ENCODE data around the gene ARSB.
A peak's percentile ranks its signal among the peaks of the same experiment; 100 is the strongest.
"Not testable (repeated sequence)": the region's sequence is repeated elsewhere in the genome, so short reads cannot be mapped to it uniquely, and the experiment has no call there.

The ARSB gene

GRCh38 chr5:78851891-78852290 lies 133.2 kb downstream of the ARSB start:
- H3K27me3 ChIP-seq (ENCODE audit: control insufficient read depth in 1 of 2, insufficient read depth in 2 of 2, low read length in 2 of 2); H3K9ac ChIP-seq (ENCODE audit: low read length); H3K9me3 ChIP-seq (ENCODE audit: low read length); H3K4me3 ChIP-seq (ENCODE audit: low read depth in 1 of 2, low read length in 2 of 2); H3K27ac ChIP-seq (ENCODE audit: low read depth, low read length); H3K4me1 ChIP-seq (ENCODE audit: insufficient read depth, low read length); H3K36me3 ChIP-seq (ENCODE audit: insufficient read depth, low read length): not testable (repeated sequence)

GRCh38 chr5:78845470-78845869 lies 139.6 kb downstream of the ARSB start:
- Histone ChIP-seq H3K4me1 (ENCODE audit: insufficient read depth, low read length) (no peaks in the 10 kb centered on the region), H3K9ac (ENCODE audit: low read length) (no peak overlapping the region), H3K9me3 (ENCODE audit: low read length) (no peaks in the 10 kb centered on the region), H3K27ac (ENCODE audit: low read depth, low read length) (no peak overlapping the region), H3K36me3 (ENCODE audit: insufficient read depth, low read length) (no peaks in the 10 kb centered on the region), H3K27me3 (ENCODE audit: control insufficient read depth in 1 of 2, insufficient read depth in 2 of 2, low read length in 2 of 2) (no peaks in the 10 kb centered on the region), H3K4me3 (ENCODE audit: low read depth in 1 of 2, low read length in 2 of 2) (no peak overlapping the region)

GRCh38 chr5:78843436-78843835 lies 141.7 kb downstream of the ARSB start:
- no peaks in the 10 kb centered on the region for H3K9me3 ChIP-seq (ENCODE audit: low read length)
- no peaks in the 10 kb centered on the region for H3K27me3 ChIP-seq (ENCODE audit: control insufficient read depth in 1 of 2, insufficient read depth in 2 of 2, low read length in 2 of 2)
- H3K9ac ChIP-seq (ENCODE audit: low read length): no peak overlapping the region
- no peaks in the 10 kb centered on the region for H3K36me3 ChIP-seq (ENCODE audit: insufficient read depth, low read length)
- no peak overlapping the region for H3K4me3 ChIP-seq (ENCODE audit: low read depth in 1 of 2, low read length in 2 of 2)
- no peaks in the 10 kb centered on the region for H3K4me1 ChIP-seq (ENCODE audit: insufficient read depth, low read length)
- H3K27ac ChIP-seq (ENCODE audit: low read depth, low read length): no peak overlapping the region

- Histone ChIP-seq H3K36me3 (ENCODE audit: insufficient read depth, low read length) (no peaks in the 10 kb centered on the region), H3K4me1 (ENCODE audit: insufficient read depth, low read length) (no peaks in the 10 kb centered on the region), H3K4me3 (ENCODE audit: low read depth in 1 of 2, low read length in 2 of 2) (no peak overlapping the region), H3K9me3 (ENCODE audit: low read length) (no peaks in the 10 kb centered on the region), H3K27me3 (ENCODE audit: control insufficient read depth in 1 of 2, insufficient read depth in 2 of 2, low read length in 2 of 2) (no peaks in the 10 kb centered on the region), H3K9ac (ENCODE audit: low read length) (no peak overlapping the region), H3K27ac (ENCODE audit: low read depth, low read length) (no peak overlapping the region)
Observed at GRCh38 chr5:78841767-78842166, 143.3 kb downstream of the ARSB start.

- H3K36me3 ChIP-seq (ENCODE audit: insufficient read depth, low read length): no peaks in the 10 kb centered on the region
- H3K4me3 ChIP-seq (ENCODE audit: low read depth in 1 of 2, low read length in 2 of 2): no peak overlapping the region
- no peak overlapping the region for H3K9ac ChIP-seq (ENCODE audit: low read length)
- H3K4me1 ChIP-seq (ENCODE audit: insufficient read depth, low read length): no peaks in the 10 kb centered on the region
- H3K27me3 ChIP-seq (ENCODE audit: control insufficient read depth in 1 of 2, insufficient read depth in 2 of 2, low read length in 2 of 2): no peaks in the 10 kb centered on the region
- H3K9me3 ChIP-seq (ENCODE audit: low read length): no peaks in the 10 kb centered on the region
- H3K27ac ChIP-seq (ENCODE audit: low read depth, low read length): no peak overlapping the region
Observed at GRCh38 chr5:78838753-78839152, 146.4 kb downstream of the ARSB start.

- H3K4me1 ChIP-seq (ENCODE audit: insufficient read depth, low read length): no peaks in the 10 kb centered on the region
- no peaks in the 10 kb centered on the region for H3K9me3 ChIP-seq (ENCODE audit: low read length)
- no peak overlapping the region for H3K27ac ChIP-seq (ENCODE audit: low read depth, low read length)
- H3K4me3 ChIP-seq (ENCODE audit: low read depth in 1 of 2, low read length in 2 of 2): no peak overlapping the region
- H3K9ac ChIP-seq (ENCODE audit: low read length): no peak overlapping the region
- no peaks in the 10 kb centered on the region for H3K36me3 ChIP-seq (ENCODE audit: insufficient read depth, low read length)
- H3K27me3 ChIP-seq (ENCODE audit: control insufficient read depth in 1 of 2, insufficient read depth in 2 of 2, low read length in 2 of 2): no peaks in the 10 kb centered on the region
Observed at GRCh38 chr5:78837836-78838235, 147.3 kb downstream of the ARSB start.

GRCh38 chr5:78835176-78835575 lies 149.9 kb downstream of the ARSB start:
- H3K4me3 ChIP-seq (ENCODE audit: low read depth in 1 of 2, low read length in 2 of 2): no peak overlapping the region
- H3K9ac ChIP-seq (ENCODE audit: low read length): no peak overlapping the region
- peaks cover 10% of the 10 kb centered on the region for H3K4me1 ChIP-seq (ENCODE audit: insufficient read depth, low read length)
- H3K36me3 ChIP-seq (ENCODE audit: insufficient read depth, low read length): no peaks in the 10 kb centered on the region
- no peaks in the 10 kb centered on the region for H3K27me3 ChIP-seq (ENCODE audit: control insufficient read depth in 1 of 2, insufficient read depth in 2 of 2, low read length in 2 of 2)
- H3K27ac ChIP-seq (ENCODE audit: low read depth, low read length): no peak overlapping the region
- H3K9me3 ChIP-seq (ENCODE audit: low read length): no peaks in the 10 kb centered on the region

GRCh38 chr5:78833284-78833683 lies 151.8 kb downstream of the ARSB start:
- no peak overlapping the region for H3K27ac ChIP-seq (ENCODE audit: low read depth, low read length)
- H3K4me1 ChIP-seq (ENCODE audit: insufficient read depth, low read length): peaks cover 16% of the 10 kb centered on the region

GRCh38 chr5:78830528-78831046 lies 154.5 kb downstream of the ARSB start:
- H3K27me3 ChIP-seq (ENCODE audit: control insufficient read depth in 1 of 2, insufficient read depth in 2 of 2, low read length in 2 of 2): no peaks in the 10 kb centered on the region
- H3K9ac ChIP-seq (ENCODE audit: low read length): no peak overlapping the region
- peaks cover 16% of the 10 kb centered on the region for H3K4me1 ChIP-seq (ENCODE audit: insufficient read depth, low read length)
- peak overlapping the region; percentile 57 for H3K27ac ChIP-seq (ENCODE audit: low read depth, low read length)
- no peak overlapping the region for H3K4me3 ChIP-seq (ENCODE audit: low read depth in 1 of 2, low read length in 2 of 2)
- no peaks in the 10 kb centered on the region for H3K36me3 ChIP-seq (ENCODE audit: insufficient read depth, low read length)
- no peaks in the 10 kb centered on the region for H3K9me3 ChIP-seq (ENCODE audit: low read length)

More at GRCh38 chr5:78833284-78833683, 151.8 kb downstream of the ARSB start:
- Histone ChIP-seq H3K4me3 (ENCODE audit: low read depth in 1 of 2, low read length in 2 of 2) (no peak overlapping the region), H3K27me3 (ENCODE audit: control insufficient read depth in 1 of 2, insufficient read depth in 2 of 2, low read length in 2 of 2) (no peaks in the 10 kb centered on the region), H3K36me3 (ENCODE audit: insufficient read depth, low read length) (no peaks in the 10 kb centered on the region), H3K9ac (ENCODE audit: low read length) (no peak overlapping the region), H3K9me3 (ENCODE audit: low read length) (no peaks in the 10 kb centered on the region)

GRCh38 chr5:78829811-78830527 lies 155.1 kb downstream of the ARSB start:
- no peaks in the 10 kb centered on the region for H3K9me3 ChIP-seq (ENCODE audit: low read length)
- peak overlapping the region; percentile 57 for H3K27ac ChIP-seq (ENCODE audit: low read depth, low read length)
- H3K4me3 ChIP-seq (ENCODE audit: low read depth in 1 of 2, low read length in 2 of 2): no peak overlapping the region
- H3K9ac ChIP-seq (ENCODE audit: low read length): no peak overlapping the region
- peaks cover 19% of the 10 kb centered on the region for H3K4me1 ChIP-seq (ENCODE audit: insufficient read depth, low read length)
- no peaks in the 10 kb centered on the region for H3K36me3 ChIP-seq (ENCODE audit: insufficient read depth, low read length)
- H3K27me3 ChIP-seq (ENCODE audit: control insufficient read depth in 1 of 2, insufficient read depth in 2 of 2, low read length in 2 of 2): no peaks in the 10 kb centered on the region

- Histone ChIP-seq H3K36me3 (ENCODE audit: insufficient read depth, low read length) (no peaks in the 10 kb centered on the region), H3K27me3 (ENCODE audit: control insufficient read depth in 1 of 2, insufficient read depth in 2 of 2, low read length in 2 of 2) (no peaks in the 10 kb centered on the region), H3K27ac (ENCODE audit: low read depth, low read length) (no peak overlapping the region), H3K9ac (ENCODE audit: low read length) (no peak overlapping the region), H3K9me3 (ENCODE audit: low read length) (no peaks in the 10 kb centered on the region), H3K4me1 (ENCODE audit: insufficient read depth, low read length) (peaks cover 26% of the 10 kb centered on the region), H3K4me3 (ENCODE audit: low read depth in 1 of 2, low read length in 2 of 2) (no peak overlapping the region)
Observed at GRCh38 chr5:78827725-78828124, 157.4 kb downstream of the ARSB start.

GRCh38 chr5:78824831-78825281 lies 160.3 kb downstream of the ARSB start:
- Histone ChIP-seq H3K27ac (ENCODE audit: low read depth, low read length) (no peak overlapping the region), H3K9me3 (ENCODE audit: low read length) (no peaks in the 10 kb centered on the region), H3K36me3 (ENCODE audit: insufficient read depth, low read length) (no peaks in the 10 kb centered on the region), H3K27me3 (ENCODE audit: control insufficient read depth in 1 of 2, insufficient read depth in 2 of 2, low read length in 2 of 2) (no peaks in the 10 kb centered on the region), H3K4me1 (ENCODE audit: insufficient read depth, low read length) (peaks cover 12% of the 10 kb centered on the region), H3K4me3 (ENCODE audit: low read depth in 1 of 2, low read length in 2 of 2) (no peak overlapping the region), H3K9ac (ENCODE audit: low read length) (no peak overlapping the region)
